ENCODE measurements around the gene CCDC170. TPM values are rescaled to one million over a fixed set of nuclear protein-coding genes. Genes with fewer than 3 reads are reported as not detected.

Gene CCDC170
- total and polyA plus RNA-seq, 9 of the 15 experiments (the other 6 are each of a cell fraction or from before 2014, with no cell fraction given) = 0.01 to 0.18 (median 0.05) TPM; not detected in 6

- TF ChIP-seq HDAC1 (IDR thresholded peaks at IDR 0.05) (no peak), CTBP1 (IDR thresholded peaks at IDR 0.05; ENCODE audit: borderline replicate concordance) (0 out of 2 replicates have a peak, but pooled peaks have one; percentile 45), IRF2 (CRISPR knock-in tag; IDR thresholded peaks at IDR 0.05) (no peak), CREB5 (CRISPR knock-in tag; IDR thresholded peaks at IDR 0.05) (no peak), CCAR2 (IDR thresholded peaks at IDR 0.05; ENCODE audit: low read depth, low read length) (no peak), MCM7 (IDR thresholded peaks at IDR 0.05) (no peak), ZNF121 (CRISPR knock-in tag; conservative IDR thresholded peaks at IDR 0.05) (no peak), GABPA (tag; conservative IDR thresholded peaks at IDR 0.05; ENCODE audit: low read depth) (no peak), HMGN3 (IDR thresholded peaks at IDR 0.05; ENCODE audit: borderline replicate concordance, extremely low read depth, insufficient read length, low read depth, low read length) (no peak), ZNF124 (CRISPR knock-in tag; IDR thresholded peaks at IDR 0.05) (no peak), PHF21A (IDR thresholded peaks at IDR 0.05; ENCODE audit: borderline replicate concordance, low read depth) (no peak), VEZF1 (CRISPR knock-in tag; IDR thresholded peaks at IDR 0.05) (no peak), NR2C2 (CRISPR knock-in tag; IDR thresholded peaks at IDR 0.05) (no peak), NR2C2 (tag; IDR thresholded peaks at IDR 0.05) (peak; percentile 51; the same call in 1 of the 2 replicates), HDGF (IDR thresholded peaks at IDR 0.05) (no peak), L3MBTL2 (IDR thresholded peaks at IDR 0.05) (peak; percentile 65; the same call in 1 of the 2 replicates), SRSF7 (optimal IDR thresholded peaks at IDR 0.05; ENCODE audit: low read depth, low read length) (no peak), ARHGAP35 (IDR thresholded peaks at IDR 0.05; ENCODE audit: partially characterized antibody) (no peak), RBM17 (IDR thresholded peaks at IDR 0.05; ENCODE audit: borderline replicate concordance, low read depth, low read length) (no peak), MTA3 (IDR thresholded peaks at IDR 0.05; ENCODE audit: borderline replicate concordance) (0 out of 2 replicates have a peak, but pooled peaks have one; percentile 19), YBX1 (IDR thresholded peaks at IDR 0.05) (no peak)
- TF ChIP-seq, protein P1, sequence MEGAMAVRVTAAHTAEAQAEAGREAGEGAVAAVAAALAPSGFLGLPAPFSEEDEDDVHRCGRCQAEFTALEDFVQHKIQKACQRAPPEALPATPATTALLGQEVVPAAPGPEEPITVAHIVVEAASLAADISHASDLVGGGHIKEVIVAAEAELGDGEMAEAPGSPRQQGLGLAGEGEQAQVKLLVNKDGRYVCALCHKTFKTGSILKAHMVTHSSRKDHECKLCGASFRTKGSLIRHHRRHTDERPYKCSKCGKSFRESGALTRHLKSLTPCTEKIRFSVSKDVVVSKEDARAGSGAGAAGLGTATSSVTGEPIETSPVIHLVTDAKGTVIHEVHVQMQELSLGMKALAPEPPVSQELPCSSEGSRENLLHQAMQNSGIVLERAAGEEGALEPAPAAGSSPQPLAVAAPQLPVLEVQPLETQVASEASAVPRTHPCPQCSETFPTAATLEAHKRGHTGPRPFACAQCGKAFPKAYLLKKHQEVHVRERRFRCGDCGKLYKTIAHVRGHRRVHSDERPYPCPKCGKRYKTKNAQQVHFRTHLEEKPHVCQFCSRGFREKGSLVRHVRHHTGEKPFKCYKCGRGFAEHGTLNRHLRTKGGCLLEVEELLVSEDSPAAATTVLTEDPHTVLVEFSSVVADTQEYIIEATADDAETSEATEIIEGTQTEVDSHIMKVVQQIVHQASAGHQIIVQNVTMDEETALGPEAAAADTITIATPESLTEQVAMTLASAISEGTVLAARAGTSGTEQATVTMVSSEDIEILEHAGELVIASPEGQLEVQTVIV (CRISPR knock-in tag; IDR thresholded peaks at IDR 0.05; ENCODE audit: borderline replicate concordance) = no peak
- TF ChIP-seq, protein P2, sequence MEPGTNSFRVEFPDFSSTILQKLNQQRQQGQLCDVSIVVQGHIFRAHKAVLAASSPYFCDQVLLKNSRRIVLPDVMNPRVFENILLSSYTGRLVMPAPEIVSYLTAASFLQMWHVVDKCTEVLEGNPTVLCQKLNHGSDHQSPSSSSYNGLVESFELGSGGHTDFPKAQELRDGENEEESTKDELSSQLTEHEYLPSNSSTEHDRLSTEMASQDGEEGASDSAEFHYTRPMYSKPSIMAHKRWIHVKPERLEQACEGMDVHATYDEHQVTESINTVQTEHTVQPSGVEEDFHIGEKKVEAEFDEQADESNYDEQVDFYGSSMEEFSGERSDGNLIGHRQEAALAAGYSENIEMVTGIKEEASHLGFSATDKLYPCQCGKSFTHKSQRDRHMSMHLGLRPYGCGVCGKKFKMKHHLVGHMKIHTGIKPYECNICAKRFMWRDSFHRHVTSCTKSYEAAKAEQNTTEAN (CRISPR knock-in tag; IDR thresholded peaks at IDR 0.05) = no peak
These were observed 17.9 kb upstream of the CCDC170 start (continued) for GRCh38 chr6:151475653-151476523.
